Right lobe of liver (tissue), 4 donors: ENCODE results near the gene ZFYVE9.

Experiments used
- CTCF ChIP-seq, 4 donors: fragments of 200-600 bp in 3 of 4; fragments of 450-650 bp in 1 of 4; IDR thresholded peaks; one replicate each; pipeline versions ENCODE4 v1.5.1 to v1.8.0; 2016 to 2022; ENCODE audit warnings: antibody characterized with exemption in 4 of 4, mild to moderate bottlenecking in 2 of 4
- POLR2A ChIP-seq: fragments of 450-650 bp; IDR thresholded peaks from one replicate; pipeline ENCODE4 v1.6.1; 2017; ENCODE audit warnings: antibody characterized with exemption, mild to moderate bottlenecking
- donor health status: DM: no; HTN: no; CAD: no.
- donor health status: DM: no; HTN: no; CAD: no.
- donor health status: DM: no; HTN: yes; CAD: no.

- TF ChIP-seq CTCF (IDR thresholded peaks at IDR 0.05) (no peak), POLR2A (no peak)
Observed at GRCh38 chr1:52321061-52321460, 179.2 kb downstream of the ZFYVE9 start.
